Stimulated activated naive B cell treated with anti-CD40 and anti-IgM and Interleukin-4, amounts not matched to agents 10 μg/mL and 1 μg/mL and 100 μg/mL, for 72 hours (primary cell): Measurements from ENCODE around the gene NOL11.
A peak's percentile ranks its signal among the peaks of the same experiment; 100 is the strongest.

ENCODE experiments used
- ATAC-seq, 2 donors: fragments of 150-1000 bp; cut with Tn5 transposase; replicated peaks; 2 replicates each; pipeline ENCODE4 v1.10.0; 2021; ENCODE audit warnings: moderate library complexity in 1 of 2
- DNase-seq: peaks from one replicate; pipeline ENCODE4 v3.0.0; 2021
- H3K27ac Mint-ChIP-seq: one replicate; pipeline ENCODE4 v1.8.0; 2022; ENCODE audit warnings: mild to moderate bottlenecking, mixed read lengths
- H3K27me3 Mint-ChIP-seq, 2 donors: one replicate each; pipeline ENCODE4 v1.8.0; 2022; ENCODE audit warnings: mixed read lengths in 2 of 2
- H3K36me3 Mint-ChIP-seq, 2 donors: one replicate each; pipeline ENCODE4 v1.8.0; 2022; ENCODE audit warnings: mixed read lengths in 2 of 2, mild to moderate bottlenecking in 1 of 2
- H3K4me1 Mint-ChIP-seq, 2 donors: one replicate each; pipeline ENCODE4 v1.8.0; 2022; ENCODE audit warnings: mixed read lengths in 2 of 2, mild to moderate bottlenecking in 1 of 2
- H3K4me3 Mint-ChIP-seq, 2 donors: one replicate each; pipeline ENCODE4 v1.8.0; 2022; ENCODE audit warnings: mild to moderate bottlenecking in 2 of 2, mixed read lengths in 2 of 2, moderate library complexity in 1 of 2
- H3K9me3 Mint-ChIP-seq, 2 donors: one replicate each; pipeline ENCODE4 v1.8.0; 2022; ENCODE audit warnings: mixed read lengths in 2 of 2, mild to moderate bottlenecking in 1 of 2

The NOL11 gene

DNA sequence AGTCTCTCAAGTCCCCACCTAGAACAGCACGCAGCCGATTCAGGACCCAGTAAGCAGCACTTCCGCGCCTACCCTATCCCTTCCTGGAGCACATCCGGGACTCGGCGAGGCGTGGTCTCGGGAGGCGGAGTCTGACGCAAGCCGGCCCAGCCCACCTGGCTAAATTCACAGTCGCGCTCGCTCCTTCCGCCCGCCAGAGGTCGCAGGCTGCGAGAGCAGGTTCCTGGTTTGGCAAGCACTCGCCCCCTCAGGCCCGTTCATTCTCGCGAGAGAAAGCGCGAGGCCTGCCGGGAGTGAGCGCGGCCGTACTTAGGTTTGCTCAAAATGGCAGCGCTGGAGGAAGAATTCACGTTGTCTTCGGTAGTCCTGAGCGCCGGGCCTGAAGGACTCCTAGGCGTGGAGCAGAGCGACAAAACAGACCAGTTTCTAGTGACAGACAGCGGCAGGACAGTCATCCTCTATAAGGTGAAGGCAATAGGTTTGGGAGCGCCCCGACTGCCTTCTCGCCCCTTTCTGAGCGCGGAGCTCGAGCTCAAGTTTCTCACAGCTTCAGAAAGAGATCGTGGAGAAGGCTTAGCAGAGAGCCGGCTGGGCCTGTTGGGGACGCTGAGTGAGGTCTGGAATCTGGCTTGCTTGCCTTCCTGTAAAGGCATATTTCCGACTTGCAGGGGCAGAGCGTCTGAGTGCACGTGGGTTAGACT, at the start of gene NOL11:
NOL11 (plus strand) TSS at position 313 of the 701 bp plus-strand sequence; CDS start at position 325, 12 bp downstream.
- peak within 1 kb of the TSS; percentile 99 for H3K27ac Mint-ChIP-seq
- peak; percentile 100 for DNase-seq
- no peaks in the 10 kb centered on the region for H3K27me3 Mint-ChIP-seq
- H3K36me3 Mint-ChIP-seq = peaks cover 9 to 18% of the 10 kb centered on the region in 2 donors
- H3K9me3 Mint-ChIP-seq = no peaks in the 10 kb centered on the region
- H3K4me1 Mint-ChIP-seq = peaks cover 2 to 12% of the 10 kb centered on the region in 2 donors
- peak within 1 kb of the TSS; percentile 97 for H3K4me3 Mint-ChIP-seq
- peak; percentile 97 to 98 for ATAC-seq

DNA sequence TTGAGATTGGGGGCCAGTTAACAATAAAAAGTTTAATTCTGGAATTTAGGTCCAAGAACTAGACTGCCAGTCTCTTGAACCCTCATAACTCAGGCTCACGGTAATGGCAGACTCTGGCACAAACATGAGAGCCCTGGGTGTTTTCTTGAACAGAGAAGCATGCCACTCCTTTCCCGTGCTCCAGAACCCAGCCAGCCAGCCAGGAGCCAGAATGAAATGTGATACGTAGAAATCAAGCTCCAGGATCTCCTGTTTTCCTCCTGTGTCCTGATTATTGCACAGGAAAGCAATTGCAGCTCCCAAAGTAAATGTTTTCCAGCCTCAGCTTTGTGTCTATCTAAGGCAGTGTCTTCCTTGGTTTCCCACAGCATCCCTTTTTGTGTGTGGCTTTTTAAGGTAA, 46.2 kb upstream of the NOL11 start:
- no peak for DNase-seq
- no peaks in the 10 kb centered on the region for H3K9me3 Mint-ChIP-seq
- peak overlapping the region; percentile 49 for H3K27ac Mint-ChIP-seq
- ATAC-seq = no peak
- H3K36me3 Mint-ChIP-seq = peaks cover 4% of the 10 kb centered on the region in 2 donors
- H3K27me3 Mint-ChIP-seq = no peaks in the 10 kb centered on the region
- no peak overlapping the region for H3K4me3 Mint-ChIP-seq
- peaks cover 0 to under 1% of the 10 kb centered on the region in 2 donors for H3K4me1 Mint-ChIP-seq

DNA sequence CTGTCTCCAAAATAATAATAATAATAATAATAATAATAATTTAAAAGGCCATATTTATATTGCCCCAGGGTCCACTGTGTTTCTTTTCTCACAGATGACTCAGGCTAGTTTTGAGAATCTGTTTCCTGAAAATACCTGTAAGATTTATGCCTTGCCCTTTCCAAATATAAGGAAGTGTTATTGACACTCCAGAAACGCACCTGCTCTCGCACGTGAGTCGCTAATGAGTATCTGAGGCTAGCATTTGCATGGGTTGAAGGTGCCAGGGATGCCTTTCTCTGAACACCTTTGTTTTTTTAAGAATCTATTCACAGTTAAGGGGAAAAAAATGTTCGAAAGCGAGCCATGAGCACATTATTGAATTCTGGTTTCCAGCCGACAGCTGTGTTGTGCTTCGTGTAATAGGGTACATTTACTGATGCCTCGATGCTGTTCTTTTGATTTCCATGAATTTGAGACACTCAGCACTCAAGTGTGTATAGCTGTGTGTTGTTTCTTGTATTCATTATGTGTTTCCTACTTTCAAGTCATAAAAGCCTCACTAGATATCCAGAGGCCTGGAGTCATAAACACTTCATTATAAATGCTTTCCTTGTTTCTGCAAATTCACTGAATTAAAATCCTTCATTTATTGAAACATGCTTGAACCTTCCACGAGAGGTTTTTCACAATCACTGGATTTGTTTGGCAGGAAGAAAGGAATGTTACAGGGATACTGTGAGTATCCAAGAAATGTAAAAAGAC, 45.0 kb upstream of the NOL11 start:
- no peak for DNase-seq
- H3K4me1 Mint-ChIP-seq = peaks cover 0 to 6% of the 10 kb centered on the region in 2 donors
- H3K9me3 Mint-ChIP-seq = no peaks in the 10 kb centered on the region
- peaks cover 4% of the 10 kb centered on the region in 2 donors for H3K36me3 Mint-ChIP-seq
- ATAC-seq = no peak
- no peak overlapping the region for H3K4me3 Mint-ChIP-seq
- no peaks in the 10 kb centered on the region for H3K27me3 Mint-ChIP-seq
- H3K27ac Mint-ChIP-seq = no peak overlapping the region

DNA sequence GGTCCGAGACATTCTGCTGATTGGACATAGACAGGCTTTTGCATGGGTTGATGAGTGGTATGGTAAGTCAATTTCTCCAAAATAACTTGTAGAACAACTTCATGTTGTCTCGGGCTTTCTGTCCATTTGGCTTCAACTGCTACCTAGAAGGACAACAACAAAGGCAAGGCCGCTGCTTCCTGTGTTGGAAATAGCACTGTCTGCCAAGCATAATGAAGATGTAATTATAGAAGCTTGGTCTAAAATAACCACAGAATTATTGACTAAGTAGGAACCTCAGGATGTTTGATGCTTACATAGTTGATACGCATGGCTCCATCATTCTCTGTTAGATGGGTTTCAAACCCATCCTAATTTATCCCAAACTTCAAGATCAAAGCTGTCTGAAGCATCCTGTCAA, 42.3 kb upstream of the NOL11 start:
- H3K27me3 Mint-ChIP-seq = no peaks in the 10 kb centered on the region
- H3K4me3 Mint-ChIP-seq = no peak overlapping the region
- H3K36me3 Mint-ChIP-seq = peaks cover 1 to 3% of the 10 kb centered on the region in 2 donors
- H3K27ac Mint-ChIP-seq = no peak overlapping the region
- H3K4me1 Mint-ChIP-seq = peaks cover 10 to 29% of the 10 kb centered on the region in 2 donors
- no peaks in the 10 kb centered on the region for H3K9me3 Mint-ChIP-seq
- no peak for DNase-seq
- no peak for ATAC-seq

DNA sequence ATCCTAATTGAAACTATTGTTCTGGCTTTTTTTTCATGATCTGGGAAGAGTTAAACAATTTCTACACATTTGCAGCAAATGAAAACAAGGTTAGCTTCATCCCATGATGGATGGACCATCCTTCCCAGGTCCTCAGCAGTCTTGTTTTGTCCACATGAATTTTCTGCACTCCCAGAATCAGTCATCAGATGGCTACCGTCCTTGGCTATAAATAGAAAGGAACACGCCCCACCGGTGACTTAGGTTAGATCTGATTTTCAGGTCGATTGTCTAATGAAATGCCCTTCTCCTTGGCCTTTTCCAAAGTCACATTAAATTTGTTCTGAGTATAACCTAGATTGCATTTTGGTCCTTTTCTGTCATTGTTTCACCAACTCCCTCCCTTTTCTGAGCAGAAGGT, 41.4 kb upstream of the NOL11 start:
- Mint-ChIP-seq H3K27ac (no peak overlapping the region), H3K27me3 (no peaks in the 10 kb centered on the region), H3K4me3 (no peak overlapping the region), H3K36me3 (peaks cover 1 to 3% of the 10 kb centered on the region in 2 donors), H3K9me3 (no peaks in the 10 kb centered on the region), H3K4me1 (peaks cover 16 to 37% of the 10 kb centered on the region in 2 donors)
- ATAC-seq (no peak), DNase-seq (no peak)

DNA sequence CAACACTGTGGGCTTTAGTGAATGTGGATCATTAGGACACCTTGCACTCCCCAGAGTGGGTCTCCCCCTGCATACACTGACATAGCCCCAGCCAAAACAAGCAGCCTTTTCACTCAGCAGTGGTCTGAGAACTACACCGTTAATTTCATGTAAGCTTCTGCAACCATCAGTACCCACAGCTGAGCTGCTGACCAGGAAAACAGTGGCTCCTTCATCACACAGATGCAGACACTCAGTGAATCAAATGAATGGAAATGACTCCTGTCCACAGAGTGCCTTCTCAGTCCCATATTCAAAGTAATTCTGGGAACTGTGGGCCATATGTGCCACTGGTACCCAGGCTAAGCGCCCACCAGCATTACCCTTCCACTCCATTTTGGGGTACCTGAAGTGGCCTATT, 39.3 kb upstream of the NOL11 start:
- Mint-ChIP-seq H3K9me3 (no peaks in the 10 kb centered on the region), H3K27me3 (no peaks in the 10 kb centered on the region), H3K4me3 (no peak overlapping the region), H3K27ac (peak overlapping the region; percentile 3), H3K36me3 (peaks cover 3% of the 10 kb centered on the region in 2 donors), H3K4me1 (peaks cover 18 to 47% of the 10 kb centered on the region in 2 donors)
- ATAC-seq (no peak), DNase-seq (no peak)

DNA sequence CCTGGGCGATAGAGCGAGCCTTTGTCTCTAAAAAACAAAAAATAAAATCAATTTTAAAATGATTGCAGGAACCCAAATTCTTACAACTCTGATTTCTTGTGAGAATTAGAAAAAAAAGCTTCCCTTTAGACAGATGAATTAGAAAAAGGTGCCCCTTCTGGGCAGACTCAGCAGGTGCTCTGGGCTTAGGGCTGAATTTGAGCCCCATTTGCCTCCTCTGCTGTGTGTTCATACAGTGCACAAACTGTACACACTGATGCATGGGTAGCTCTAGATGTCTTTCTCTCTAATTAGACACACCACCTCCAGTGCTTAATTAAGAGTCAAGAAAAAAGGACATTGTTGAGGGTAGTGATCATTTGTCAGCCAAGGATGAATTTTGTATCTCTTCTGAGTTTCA, 38.5 kb upstream of the NOL11 start:
- Mint-ChIP-seq H3K27me3 (no peaks in the 10 kb centered on the region), H3K4me1 (peaks cover 18 to 47% of the 10 kb centered on the region in 2 donors), H3K36me3 (peaks cover 3% of the 10 kb centered on the region in 2 donors), H3K9me3 (no peaks in the 10 kb centered on the region), H3K27ac (peak overlapping the region; percentile 94), H3K4me3 (peak overlapping the region; percentile 53 to 63)
- peak; percentile 41 to 57 for ATAC-seq
- DNase-seq = no peak

DNA sequence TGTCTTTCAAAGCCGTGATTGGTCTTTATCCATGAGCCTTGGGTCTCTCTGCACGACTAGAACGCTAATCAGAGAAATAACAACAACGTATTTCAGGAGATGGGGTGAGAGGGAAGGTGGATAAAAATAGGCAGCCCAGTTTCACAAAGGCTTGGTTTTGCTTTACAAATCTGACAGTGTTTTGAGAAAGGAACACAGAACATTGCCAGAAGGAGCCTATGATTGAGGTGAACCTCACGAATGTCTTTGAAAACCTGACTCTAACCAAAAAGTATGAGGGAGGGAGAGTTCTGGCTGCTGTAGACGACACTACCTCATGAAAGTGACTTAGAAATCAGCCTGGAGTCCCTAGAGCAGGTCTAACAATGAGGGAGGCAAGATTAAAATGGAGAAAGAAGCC, 38.0 kb upstream of the NOL11 start:
- Mint-ChIP-seq H3K4me3 (peak overlapping the region; percentile 53 to 63), H3K27me3 (no peaks in the 10 kb centered on the region), H3K36me3 (peaks cover 3% of the 10 kb centered on the region in 2 donors), H3K27ac (peak overlapping the region; percentile 94), H3K4me1 (peaks cover 18 to 47% of the 10 kb centered on the region in 2 donors), H3K9me3 (no peaks in the 10 kb centered on the region)
- ATAC-seq = peak; percentile 28 to 31
- DNase-seq = no peak

DNA sequence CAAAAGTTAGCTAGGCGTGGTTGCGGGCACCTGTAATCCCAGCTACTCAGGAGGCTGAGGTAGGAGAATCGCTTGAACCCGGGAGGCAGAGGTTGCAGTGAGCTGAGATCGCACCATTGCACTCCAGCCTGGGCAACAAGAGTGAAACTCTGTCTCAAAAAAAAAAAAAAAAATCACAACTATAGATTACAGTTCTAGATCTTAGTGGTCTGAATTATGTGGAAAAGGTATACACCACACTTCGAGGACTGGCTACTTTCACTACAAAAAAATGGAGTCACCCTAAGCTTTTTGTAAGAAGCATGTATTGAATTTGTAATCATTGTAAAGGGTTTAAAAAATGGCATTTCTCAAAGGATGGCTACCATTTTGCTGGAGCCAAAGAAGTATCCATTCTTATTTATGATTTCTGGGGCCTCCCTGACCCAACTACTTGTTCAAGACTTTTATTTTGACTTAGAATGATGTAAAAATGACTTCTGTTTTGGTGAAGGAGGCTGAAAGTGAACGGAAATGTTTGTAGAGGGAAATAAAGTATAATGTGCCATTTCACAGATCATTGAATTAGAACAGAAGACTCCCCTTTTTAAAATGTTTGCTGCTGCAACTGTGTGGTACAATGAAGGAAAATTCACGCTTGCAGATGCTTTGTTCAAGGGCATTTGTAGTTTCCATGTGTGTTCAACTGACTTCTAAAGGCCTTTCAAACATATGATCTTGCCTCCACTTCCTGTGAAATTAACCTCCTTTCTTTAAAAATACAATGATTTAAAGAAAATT, 37.1 kb upstream of the NOL11 start:
- DNase-seq (no peak), ATAC-seq (peak; percentile 73 to 77)
- Mint-ChIP-seq H3K4me1 (peaks cover 18 to 47% of the 10 kb centered on the region in 2 donors), H3K27me3 (no peaks in the 10 kb centered on the region), H3K9me3 (no peaks in the 10 kb centered on the region), H3K4me3 (peak overlapping the region; percentile 9 to 63), H3K36me3 (peaks cover 2 to 3% of the 10 kb centered on the region in 2 donors), H3K27ac (peak overlapping the region; percentile 94)

DNA sequence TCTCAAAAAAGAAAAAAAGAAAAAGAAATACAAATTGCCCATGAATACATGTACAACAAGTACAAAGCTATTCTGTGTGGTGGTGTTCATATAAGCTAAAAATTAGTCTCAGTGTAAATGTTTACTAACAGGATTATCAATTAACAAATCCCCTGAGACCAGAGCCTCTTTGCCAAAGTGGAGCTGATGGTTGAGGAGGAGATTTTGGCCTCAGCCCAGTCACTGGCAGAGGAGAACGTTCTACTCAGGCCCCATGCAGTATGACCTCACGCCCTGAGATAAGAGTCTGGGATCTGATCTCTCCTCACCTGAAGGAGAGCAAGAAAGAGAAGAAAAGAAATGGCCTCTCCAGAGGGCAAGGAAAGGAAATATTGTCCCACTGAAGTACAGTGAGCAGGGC, 35.5 kb upstream of the NOL11 start:
- ATAC-seq = no peak
- Mint-ChIP-seq H3K36me3 (peaks cover 2 to 3% of the 10 kb centered on the region in 2 donors), H3K4me1 (peaks cover 18 to 41% of the 10 kb centered on the region in 2 donors), H3K27me3 (no peaks in the 10 kb centered on the region), H3K27ac (peak overlapping the region; percentile 25), H3K4me3 (peak overlapping the region in 1 of 2 donors; percentile 19), H3K9me3 (no peaks in the 10 kb centered on the region)
- DNase-seq = no peak

DNA sequence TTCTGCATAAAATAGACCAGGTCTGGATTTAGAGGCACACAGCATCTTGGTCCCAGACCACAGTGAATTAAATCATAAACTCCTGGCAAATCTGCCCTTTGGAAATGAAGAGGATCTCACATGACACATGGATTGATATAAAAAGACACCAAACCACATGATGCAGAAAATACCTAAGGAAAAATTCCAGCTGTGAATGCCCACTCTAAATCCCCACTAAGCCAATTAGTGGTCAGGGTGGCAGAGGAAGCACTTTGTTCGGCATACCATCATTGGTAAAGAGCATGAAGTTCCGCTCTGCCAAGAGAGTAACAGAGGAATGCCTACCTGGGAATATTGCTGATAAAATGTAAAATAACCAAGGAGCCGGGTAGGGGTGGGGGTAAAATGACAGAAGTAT, 32.4 kb upstream of the NOL11 start:
- no peak overlapping the region for H3K27ac Mint-ChIP-seq
- H3K9me3 Mint-ChIP-seq = no peaks in the 10 kb centered on the region
- H3K4me3 Mint-ChIP-seq = no peak overlapping the region
- ATAC-seq (no peak), DNase-seq (no peak)
- H3K36me3 Mint-ChIP-seq = peaks cover 0 to 2% of the 10 kb centered on the region in 2 donors
- no peaks in the 10 kb centered on the region for H3K27me3 Mint-ChIP-seq
- peaks cover 10 to 26% of the 10 kb centered on the region in 2 donors for H3K4me1 Mint-ChIP-seq

DNA sequence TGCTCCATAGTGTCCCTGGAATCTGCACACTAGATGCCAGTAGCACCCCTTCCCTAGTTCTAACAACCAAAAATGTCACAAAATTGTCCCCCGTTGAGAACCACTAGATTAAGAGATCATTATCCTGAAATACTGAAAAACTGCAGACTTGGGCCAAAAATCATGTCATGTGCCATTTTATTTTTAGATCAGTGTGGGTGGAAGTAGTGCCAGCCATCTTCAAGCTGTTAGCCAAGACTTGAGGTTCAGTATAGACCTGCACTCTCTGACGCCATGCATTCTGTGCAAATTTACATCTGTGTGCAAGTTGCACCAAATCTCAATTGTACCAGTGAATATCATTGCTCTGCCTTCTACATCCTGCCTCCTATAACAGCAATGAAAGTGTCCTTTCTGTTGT, 31.5 kb upstream of the NOL11 start:
- Mint-ChIP-seq H3K36me3 (peaks cover 0 to 2% of the 10 kb centered on the region in 2 donors), H3K4me1 (peaks cover 4 to 17% of the 10 kb centered on the region in 2 donors), H3K27me3 (no peaks in the 10 kb centered on the region), H3K27ac (no peak overlapping the region), H3K9me3 (no peaks in the 10 kb centered on the region), H3K4me3 (no peak overlapping the region)
- ATAC-seq (no peak), DNase-seq (no peak)

DNA sequence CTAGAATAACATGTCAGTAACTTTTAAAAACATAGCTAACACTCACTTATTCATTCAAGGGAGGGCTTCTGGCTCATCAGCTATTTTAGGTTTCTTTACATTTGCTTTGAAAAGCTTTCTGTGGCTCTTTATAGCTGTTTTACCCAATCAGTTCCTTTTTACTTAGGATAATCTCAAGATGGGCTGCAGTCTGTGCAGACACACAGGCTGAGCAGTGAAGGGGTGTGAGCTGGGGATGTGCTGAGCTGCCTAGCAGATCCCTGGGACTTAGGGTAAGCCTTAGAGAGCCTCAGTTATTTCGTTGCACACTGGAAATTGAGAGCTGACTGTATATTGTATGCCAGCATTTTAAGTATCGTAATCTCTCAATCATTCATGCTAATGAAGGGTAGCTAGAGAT, 30.2 kb upstream of the NOL11 start:
- no peak overlapping the region for H3K27ac Mint-ChIP-seq
- peaks cover 0 to under 1% of the 10 kb centered on the region in 2 donors for H3K36me3 Mint-ChIP-seq
- H3K27me3 Mint-ChIP-seq = no peaks in the 10 kb centered on the region
- H3K4me3 Mint-ChIP-seq = no peak overlapping the region
- no peaks in the 10 kb centered on the region for H3K9me3 Mint-ChIP-seq
- peaks cover 2 to 7% of the 10 kb centered on the region in 2 donors for H3K4me1 Mint-ChIP-seq
- no peak for DNase-seq
- ATAC-seq = no peak

DNA sequence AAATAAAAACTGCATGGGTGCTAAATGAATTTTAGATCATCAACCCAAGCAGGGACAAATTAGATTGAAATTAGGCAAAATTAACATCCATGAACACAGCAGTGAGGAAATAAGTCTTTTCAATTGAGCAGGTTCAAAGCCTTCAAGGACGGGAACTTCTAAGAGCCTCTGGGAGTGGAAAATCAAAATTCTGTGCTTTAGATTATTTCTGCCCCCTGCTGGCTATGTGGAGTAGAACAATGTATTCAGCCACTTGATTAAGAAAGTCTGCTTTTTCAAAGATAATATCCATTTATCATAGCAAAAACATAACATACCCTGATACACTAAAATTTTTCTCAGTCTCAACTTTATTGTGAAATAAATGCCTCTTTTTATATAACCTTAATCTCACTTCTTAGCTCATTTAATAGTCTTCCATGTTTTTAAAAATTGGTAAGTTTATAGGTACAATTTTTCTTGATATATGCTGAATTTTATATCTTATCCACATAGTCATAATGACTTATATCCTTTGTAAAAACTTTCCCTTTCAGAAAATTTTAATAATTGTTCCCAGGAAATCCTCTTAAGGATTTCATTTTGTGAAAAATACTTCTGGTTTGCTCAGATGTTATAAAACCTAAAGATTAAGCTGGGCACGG, 28.1 kb upstream of the NOL11 start:
- Mint-ChIP-seq H3K9me3 (no peaks in the 10 kb centered on the region), H3K4me1 (peaks cover 2 to 6% of the 10 kb centered on the region in 2 donors), H3K27ac (no peak overlapping the region), H3K4me3 (no peak overlapping the region), H3K27me3 (no peaks in the 10 kb centered on the region), H3K36me3 (peaks cover 0 to 2% of the 10 kb centered on the region in 2 donors)
- DNase-seq (peak; percentile 8), ATAC-seq (peak; percentile 48 to 67)
